GM12874 (cell line): ENCODE results near the gene LYPD6B.

Source experiments
- TF ChIP-seq, protein P1 (sequence below): IDR thresholded peaks from 2 replicates; pipeline ENCODE4 v1.5.1; 2011; ENCODE audit warnings: low read depth, mild to moderate bottlenecking, control low read depth, low read length, moderate library complexity; ENCODE audit not compliant: insufficient read depth

The LYPD6B gene

GRCh38 chr2:149187057-149187456 lies 148.6 kb downstream of the LYPD6B start:
- TF ChIP-seq, protein P1, sequence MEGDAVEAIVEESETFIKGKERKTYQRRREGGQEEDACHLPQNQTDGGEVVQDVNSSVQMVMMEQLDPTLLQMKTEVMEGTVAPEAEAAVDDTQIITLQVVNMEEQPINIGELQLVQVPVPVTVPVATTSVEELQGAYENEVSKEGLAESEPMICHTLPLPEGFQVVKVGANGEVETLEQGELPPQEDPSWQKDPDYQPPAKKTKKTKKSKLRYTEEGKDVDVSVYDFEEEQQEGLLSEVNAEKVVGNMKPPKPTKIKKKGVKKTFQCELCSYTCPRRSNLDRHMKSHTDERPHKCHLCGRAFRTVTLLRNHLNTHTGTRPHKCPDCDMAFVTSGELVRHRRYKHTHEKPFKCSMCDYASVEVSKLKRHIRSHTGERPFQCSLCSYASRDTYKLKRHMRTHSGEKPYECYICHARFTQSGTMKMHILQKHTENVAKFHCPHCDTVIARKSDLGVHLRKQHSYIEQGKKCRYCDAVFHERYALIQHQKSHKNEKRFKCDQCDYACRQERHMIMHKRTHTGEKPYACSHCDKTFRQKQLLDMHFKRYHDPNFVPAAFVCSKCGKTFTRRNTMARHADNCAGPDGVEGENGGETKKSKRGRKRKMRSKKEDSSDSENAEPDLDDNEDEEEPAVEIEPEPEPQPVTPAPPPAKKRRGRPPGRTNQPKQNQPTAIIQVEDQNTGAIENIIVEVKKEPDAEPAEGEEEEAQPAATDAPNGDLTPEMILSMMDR: no peak

- TF ChIP-seq, protein P1: no peak
Observed at GRCh38 chr2:149188291-149188690, 149.8 kb downstream of the LYPD6B start.

DNA sequence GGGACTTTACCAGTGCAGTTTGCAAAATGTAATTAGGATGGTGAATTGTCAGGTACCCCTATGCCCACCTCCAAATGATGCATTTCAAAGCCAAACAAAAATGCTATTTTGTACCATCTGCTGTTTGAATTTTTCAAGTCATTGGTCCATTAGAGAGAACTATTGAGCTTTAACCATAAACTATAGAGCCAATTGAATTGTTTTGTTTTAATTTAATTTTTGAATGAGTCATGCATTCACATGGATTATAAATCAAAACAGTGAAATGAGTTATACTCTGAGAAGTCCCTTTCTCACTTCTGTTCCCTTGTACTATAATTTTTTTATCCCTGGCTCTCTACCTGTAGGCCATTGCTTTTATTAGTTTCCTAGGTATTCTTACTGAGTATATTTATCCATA lies 151.3 kb downstream of the LYPD6B start:
- TF ChIP-seq, protein P1: no peak

DNA sequence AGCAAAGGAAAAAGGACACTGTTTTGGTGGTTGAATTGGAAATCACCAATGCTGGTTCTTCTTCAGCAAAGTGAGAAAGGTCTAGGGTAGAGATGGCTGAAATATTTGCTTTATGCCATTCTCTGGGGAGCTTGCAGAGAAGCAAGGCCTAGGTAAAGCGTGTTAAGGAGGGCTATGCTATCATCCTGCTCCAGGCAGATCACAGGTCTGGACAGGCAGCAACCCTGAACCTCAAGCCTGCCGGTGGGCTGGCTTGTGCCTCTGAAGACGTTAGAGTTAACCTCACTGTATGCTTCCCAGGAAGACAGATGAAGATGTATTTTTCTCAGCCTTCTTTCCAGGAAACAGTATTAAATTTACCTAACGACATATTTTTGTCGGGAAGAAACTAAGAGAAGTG lies 153.4 kb downstream of the LYPD6B start:
- TF ChIP-seq, protein P1: no peak

DNA sequence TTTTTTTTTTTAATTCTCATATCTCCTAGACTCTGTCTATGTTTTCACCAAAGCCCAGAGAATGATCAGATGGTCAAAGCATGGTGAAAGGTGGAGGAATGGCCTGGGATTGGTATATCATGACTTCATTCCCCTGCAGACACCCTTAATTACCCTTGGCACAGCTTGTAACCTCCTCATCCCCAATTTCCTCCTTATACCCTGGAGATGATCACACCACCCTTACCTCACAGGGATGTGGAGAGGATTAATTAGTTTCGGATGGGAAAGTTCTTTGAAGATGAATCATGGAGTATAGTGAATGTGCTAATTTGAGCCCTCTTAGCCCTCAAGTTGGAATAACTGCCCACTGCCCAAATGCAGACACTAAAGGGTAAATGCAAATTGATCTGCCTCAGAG lies 153.9 kb downstream of the LYPD6B start:
- TF ChIP-seq, protein P1: no peak

DNA sequence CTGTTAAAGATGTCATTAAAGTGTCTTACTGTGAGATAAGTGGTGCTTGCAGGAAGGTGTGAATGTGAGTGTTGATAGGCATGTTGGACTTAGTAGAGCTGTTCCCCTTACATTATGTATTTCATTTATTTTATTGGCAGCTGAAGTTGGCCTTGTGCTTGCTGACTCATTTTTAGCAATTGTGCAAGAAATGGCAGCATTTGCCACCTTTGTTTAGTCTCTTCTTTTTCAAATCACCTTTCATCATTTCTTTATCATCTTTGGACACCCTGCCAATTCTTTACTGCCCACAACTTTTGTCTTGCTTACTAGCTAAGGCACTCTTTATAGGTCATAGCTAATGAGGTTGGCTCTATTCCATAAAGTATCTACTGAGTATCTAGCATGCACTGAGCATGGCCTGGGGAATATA lies 161.6 kb downstream of the LYPD6B start:
- TF ChIP-seq, protein P1: no peak

- TF ChIP-seq, protein P1: no peak
Observed at GRCh38 chr2:149204686-149205085, 166.2 kb downstream of the LYPD6B start.

- TF ChIP-seq, protein P1: no peak
Observed at GRCh38 chr2:149205143-149205542, 166.6 kb downstream of the LYPD6B start.
